ENCODE data around the gene CDC42BPA. TPM values are rescaled to one million over a fixed set of nuclear protein-coding genes. Genes with fewer than 3 reads are reported as not detected.
A peak's percentile ranks its signal among the peaks of the same experiment; 100 is the strongest.

CDC42BPA gene
- total and polyA plus RNA-seq, 2 of the 13 experiments (the other 11 are each of a cell fraction or from before 2014, with no cell fraction given) = 6.5 to 16.0 TPM

DNA sequence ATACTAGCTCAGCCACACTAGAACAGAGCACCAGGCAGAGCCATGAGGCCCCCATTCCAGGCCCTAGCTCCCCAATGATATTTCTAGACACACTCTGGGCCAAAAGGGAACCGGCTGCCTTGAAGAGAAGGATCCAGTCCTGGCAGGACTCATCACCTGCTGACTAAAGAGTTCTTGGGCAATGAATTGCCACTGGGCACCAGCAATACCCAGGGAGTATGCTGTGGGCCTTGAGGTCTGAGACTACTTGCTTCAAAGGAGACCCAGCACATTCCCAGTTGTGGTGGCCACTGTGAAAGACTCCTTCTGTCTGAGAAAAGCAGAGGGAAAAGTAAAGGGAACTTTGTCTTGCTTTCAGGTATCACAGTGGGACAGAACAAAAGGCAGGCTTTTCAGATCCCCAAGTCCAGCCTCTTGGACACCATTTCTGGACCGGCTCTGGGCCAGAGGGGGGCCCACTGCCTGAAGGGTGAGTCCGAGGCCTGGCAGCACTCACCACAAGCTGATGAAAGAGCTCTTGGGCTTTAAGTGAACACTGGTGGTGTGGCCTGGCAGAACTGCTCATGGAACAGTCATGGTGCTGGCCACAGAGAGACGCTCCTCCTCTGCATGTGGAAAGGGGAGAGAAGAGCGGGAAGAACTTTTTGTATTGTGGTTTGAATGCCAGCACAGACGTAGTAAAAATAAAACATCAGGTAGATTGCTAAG lies 72.5 kb downstream of the CDC42BPA start (continued):
- TF ChIP-seq HNF4G (IDR thresholded peaks at IDR 0.05; ENCODE audit: borderline replicate concordance, low read depth, low read length) (no peak), HNF4G (CRISPR knock-in tag; IDR thresholded peaks at IDR 0.05; ENCODE audit: borderline replicate concordance, low read depth) (no peak), FOSL1 (CRISPR knock-in tag; IDR thresholded peaks at IDR 0.05; ENCODE audit: borderline replicate concordance) (no peak), POLR2AphosphoS2 (IDR thresholded peaks at IDR 0.05; ENCODE audit: low read depth, low read length) (no peak)
- TF ChIP-seq, protein P1, sequence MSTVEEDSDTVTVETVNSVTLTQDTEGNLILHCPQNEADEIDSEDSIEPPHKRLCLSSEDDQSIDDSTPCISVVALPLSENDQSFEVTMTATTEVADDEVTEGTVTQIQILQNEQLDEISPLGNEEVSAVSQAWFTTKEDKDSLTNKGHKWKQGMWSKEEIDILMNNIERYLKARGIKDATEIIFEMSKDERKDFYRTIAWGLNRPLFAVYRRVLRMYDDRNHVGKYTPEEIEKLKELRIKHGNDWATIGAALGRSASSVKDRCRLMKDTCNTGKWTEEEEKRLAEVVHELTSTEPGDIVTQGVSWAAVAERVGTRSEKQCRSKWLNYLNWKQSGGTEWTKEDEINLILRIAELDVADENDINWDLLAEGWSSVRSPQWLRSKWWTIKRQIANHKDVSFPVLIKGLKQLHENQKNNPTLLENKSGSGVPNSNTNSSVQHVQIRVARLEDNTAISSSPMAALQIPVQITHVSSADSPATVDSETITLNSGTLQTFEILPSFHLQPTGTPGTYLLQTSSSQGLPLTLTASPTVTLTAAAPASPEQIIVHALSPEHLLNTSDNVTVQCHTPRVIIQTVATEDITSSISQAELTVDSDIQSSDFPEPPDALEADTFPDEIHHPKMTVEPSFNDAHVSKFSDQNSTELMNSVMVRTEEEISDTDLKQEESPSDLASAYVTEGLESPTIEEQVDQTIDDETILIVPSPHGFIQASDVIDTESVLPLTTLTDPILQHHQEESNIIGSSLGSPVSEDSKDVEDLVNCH (CRISPR knock-in tag; IDR thresholded peaks at IDR 0.05) = no peak

DNA sequence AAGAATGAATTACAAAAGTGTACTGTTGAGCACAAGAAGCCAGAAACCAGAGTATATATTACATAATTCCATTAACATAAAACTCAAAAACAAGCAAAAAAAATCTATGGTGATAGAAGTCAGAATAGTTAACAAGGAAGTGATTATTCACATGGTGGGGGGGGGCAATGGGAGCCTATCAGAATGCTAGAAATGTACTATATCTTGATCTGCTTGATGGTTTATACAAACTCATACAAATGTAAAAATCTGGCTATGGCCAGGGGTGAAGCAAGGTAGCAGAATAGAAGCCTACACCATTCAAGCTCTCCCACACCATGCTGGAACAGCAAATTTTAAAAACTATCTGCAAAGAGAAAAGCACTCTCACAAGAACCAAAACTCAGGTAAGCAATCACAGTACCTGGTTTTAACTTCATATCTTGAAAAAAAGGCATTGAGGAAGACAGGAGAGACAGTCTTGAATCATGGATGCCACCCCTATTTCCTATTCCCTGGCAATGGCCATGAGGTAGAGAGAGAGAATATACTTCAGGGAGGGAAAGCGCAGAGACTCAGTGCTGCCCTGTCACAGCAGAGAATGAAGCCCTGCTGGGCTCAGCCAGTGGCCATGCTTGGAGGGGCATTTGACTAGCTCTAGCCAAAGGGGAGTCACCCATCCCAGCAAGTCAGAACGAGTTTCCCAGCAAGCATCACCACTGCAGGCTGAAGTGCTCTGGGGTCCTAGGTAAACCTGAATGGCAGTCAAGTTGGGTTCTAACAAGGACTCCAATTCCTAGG lies 73.8 kb downstream of the CDC42BPA start:
- peak; percentile 51 for ATAC-seq
- Histone ChIP-seq H3K27me3 (ENCODE audit: control insufficient read depth in 1 of 2, insufficient read depth in 2 of 2, low read length in 2 of 2) (no peaks in the 10 kb centered on the region), H3K9me3 (ENCODE audit: low read length) (no peaks in the 10 kb centered on the region; the same call in 1 of the 2 replicates), H3K79me2 (ENCODE audit: insufficient read depth, low read length) (peaks cover 32% of the 10 kb centered on the region), H3K4me3 (replicated peaks in 1 of 3; ENCODE audit: insufficient read depth in 1 of 3, low read depth in 2 of 3, low read length in 3 of 3) (peak overlapping the region in 2 of 3 experiments; percentile 4 to 46; a peak in 2 of 6 replicates), H3K27ac (ENCODE audit: extremely low read length, insufficient read depth, low read length) (peak overlapping the region; percentile 78), H2AFZ (ENCODE audit: low read length) (no peak overlapping the region), H4K20me1 (ENCODE audit: insufficient read depth, low read length) (no peaks in the 10 kb centered on the region), H3K4me2 (ENCODE audit: low read depth, low read length) (peak overlapping the region; percentile 73), H3K9ac (ENCODE audit: insufficient read depth, low read depth, low read length) (no peak overlapping the region), H3K36me3 (replicated peaks in 1 of 2; ENCODE audit: control insufficient read depth in 1 of 2, insufficient read depth in 2 of 2, low read length in 2 of 2) (no peaks in the 10 kb centered on the region), H3K4me1 (ENCODE audit: insufficient read depth, low read length) (peaks cover 51% of the 10 kb centered on the region)
- TF ChIP-seq, protein P2, sequence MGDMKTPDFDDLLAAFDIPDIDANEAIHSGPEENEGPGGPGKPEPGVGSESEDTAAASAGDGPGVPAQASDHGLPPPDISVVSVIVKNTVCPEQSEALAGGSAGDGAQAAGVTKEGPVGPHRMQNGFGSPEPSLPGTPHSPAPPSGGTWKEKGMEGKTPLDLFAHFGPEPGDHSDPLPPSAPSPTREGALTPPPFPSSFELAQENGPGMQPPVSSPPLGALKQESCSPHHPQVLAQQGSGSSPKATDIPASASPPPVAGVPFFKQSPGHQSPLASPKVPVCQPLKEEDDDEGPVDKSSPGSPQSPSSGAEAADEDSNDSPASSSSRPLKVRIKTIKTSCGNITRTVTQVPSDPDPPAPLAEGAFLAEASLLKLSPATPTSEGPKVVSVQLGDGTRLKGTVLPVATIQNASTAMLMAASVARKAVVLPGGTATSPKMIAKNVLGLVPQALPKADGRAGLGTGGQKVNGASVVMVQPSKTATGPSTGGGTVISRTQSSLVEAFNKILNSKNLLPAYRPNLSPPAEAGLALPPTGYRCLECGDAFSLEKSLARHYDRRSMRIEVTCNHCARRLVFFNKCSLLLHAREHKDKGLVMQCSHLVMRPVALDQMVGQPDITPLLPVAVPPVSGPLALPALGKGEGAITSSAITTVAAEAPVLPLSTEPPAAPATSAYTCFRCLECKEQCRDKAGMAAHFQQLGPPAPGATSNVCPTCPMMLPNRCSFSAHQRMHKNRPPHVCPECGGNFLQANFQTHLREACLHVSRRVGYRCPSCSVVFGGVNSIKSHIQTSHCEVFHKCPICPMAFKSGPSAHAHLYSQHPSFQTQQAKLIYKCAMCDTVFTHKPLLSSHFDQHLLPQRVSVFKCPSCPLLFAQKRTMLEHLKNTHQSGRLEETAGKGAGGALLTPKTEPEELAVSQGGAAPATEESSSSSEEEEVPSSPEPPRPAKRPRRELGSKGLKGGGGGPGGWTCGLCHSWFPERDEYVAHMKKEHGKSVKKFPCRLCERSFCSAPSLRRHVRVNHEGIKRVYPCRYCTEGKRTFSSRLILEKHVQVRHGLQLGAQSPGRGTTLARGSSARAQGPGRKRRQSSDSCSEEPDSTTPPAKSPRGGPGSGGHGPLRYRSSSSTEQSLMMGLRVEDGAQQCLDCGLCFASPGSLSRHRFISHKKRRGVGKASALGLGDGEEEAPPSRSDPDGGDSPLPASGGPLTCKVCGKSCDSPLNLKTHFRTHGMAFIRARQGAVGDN (CRISPR knock-in tag; IDR thresholded peaks at IDR 0.05) = 0 out of 2 replicates have a peak, but pooled peaks have one; percentile 9
- TF ChIP-seq ZNF644 (CRISPR knock-in tag; IDR thresholded peaks at IDR 0.05; ENCODE audit: low read depth) = 0 out of 2 replicates have a peak, but pooled peaks have one; percentile 8
- TF ChIP-seq TAF15 (IDR thresholded peaks at IDR 0.05; ENCODE audit: low read depth, low read length, poor library complexity, severe bottlenecking) = no peak
- in situ Hi-C loops (cut with HindIII; ENCODE audit: extremely low pct_ligation_motif_present, low pct_unique_long_range_greater_than_20kb) = no loop called here
- ChIA-PET POLR2A (interaction anchor here (2.3 kb wide), 1 partner anchor 74 kb away, joined by 9 read pairs; the partner anchor contains the start of gene CDC42BPA), CTCF (ENCODE audit: low intra/inter-chr PET ratio, low total read pairs) (no interaction called here)
- DNase-seq (ENCODE audit: low spot score) = no peak
- no TSS peak for BruUV-seq (replicated peaks)
- intact Hi-C loops (cut with micrococcal nuclease; ENCODE audit: unreplicated experiment) = no loop called here
- WGBS (ENCODE audit: low lambda C conversion rate) = 90% methylated on average over 2 of the region's 2 CpGs
- FAIRE-seq = no peak
